Mesenchymal stem cell (in vitro differentiated cells and primary cell): Measurements from ENCODE around the gene CPLX3.
"Not testable (repeated sequence)": the region's sequence is repeated elsewhere in the genome, so short reads cannot be mapped to it uniquely, and the experiment has no call there.

ENCODE experiments used
- DNase-seq: peaks from one replicate; pipeline ENCODE4 v3.0.0-alpha.2; 2013
- H2AFZ ChIP-seq: one replicate; pipeline ENCODE4 v1.6.1; 2013; ENCODE audit warnings: low read depth, mild to moderate bottlenecking, control low read depth, inconsistent platforms, low read length, moderate library complexity
- H2AK5ac ChIP-seq: 2 replicates; pipeline ENCODE4 v1.6.1; 2013; ENCODE audit warnings: low read length, moderate library complexity, mild to moderate bottlenecking, inconsistent platforms; ENCODE audit not compliant: severe bottlenecking
- H2BK120ac ChIP-seq: one replicate; pipeline ENCODE4 v1.6.1; 2013; ENCODE audit warnings: low read depth, mild to moderate bottlenecking, inconsistent platforms, low read length, moderate library complexity
- H2BK12ac ChIP-seq, 2 experiments: one replicate each; pipeline ENCODE4 v1.6.1; 2013; ENCODE audit warnings: inconsistent platforms in 2 of 2, low read length in 2 of 2, mild to moderate bottlenecking in 2 of 2, moderate library complexity in 2 of 2, control low read depth in 1 of 2
- H2BK15ac ChIP-seq: one replicate; pipeline ENCODE4 v1.6.1; 2013; ENCODE audit warnings: mild to moderate bottlenecking, low read depth, inconsistent platforms; ENCODE audit not compliant: poor library complexity, severe bottlenecking
- H2BK5ac ChIP-seq: 2 replicates; pipeline ENCODE4 v1.6.1; 2013; ENCODE audit warnings: low read depth, mild to moderate bottlenecking, low read length, control low read depth, inconsistent platforms; ENCODE audit not compliant: poor library complexity, severe bottlenecking
- H3K14ac ChIP-seq, 2 experiments: one replicate each; pipeline ENCODE4 v1.6.1; 2013; ENCODE audit warnings: inconsistent platforms in 2 of 2, low read length in 2 of 2, control low read depth in 1 of 2, mild to moderate bottlenecking in 1 of 2, moderate library complexity in 1 of 2
- H3K18ac ChIP-seq, 2 experiments: one replicate each; pipeline ENCODE4 v1.6.1; 2013; ENCODE audit warnings: inconsistent platforms in 2 of 2, low read length in 2 of 2, control low read depth in 1 of 2, low read depth in 1 of 2, mild to moderate bottlenecking in 1 of 2
- H3K23ac ChIP-seq, 2 experiments: one replicate each; pipeline ENCODE4 v1.6.1; 2013; ENCODE audit warnings: inconsistent platforms in 2 of 2, low read length in 2 of 2, mild to moderate bottlenecking in 2 of 2, moderate library complexity in 2 of 2, control low read depth in 1 of 2
- H3K27ac ChIP-seq: 2 replicates; pipeline ENCODE4 v1.5.1; 2013; ENCODE audit warnings: mild to moderate bottlenecking, moderate library complexity, low read length, control low read depth, inconsistent platforms; ENCODE audit not compliant: poor library complexity, severe bottlenecking
- H3K27me3 ChIP-seq, 2 experiments: 2 replicates each; pipeline versions ENCODE4 v1.6.1 to v1.7.0; 2013; ENCODE audit warnings: low read length in 2 of 2, mild to moderate bottlenecking in 2 of 2, moderate library complexity in 2 of 2, control low read depth in 1 of 2, inconsistent platforms in 1 of 2; ENCODE audit not compliant: control insufficient read depth in 1 of 2, insufficient read depth in 1 of 2
- H3K36me3 ChIP-seq, 2 experiments: 2 replicates each; pipeline versions ENCODE4 v1.6.1 to v1.7.0; 2013; ENCODE audit warnings: low read length in 2 of 2, control low read depth in 1 of 2, inconsistent platforms in 1 of 2, low read depth in 1 of 2, mild to moderate bottlenecking in 1 of 2; ENCODE audit not compliant: insufficient read depth in 2 of 2, control insufficient read depth in 1 of 2
- H3K4ac ChIP-seq, 2 experiments: one replicate each; pipeline ENCODE4 v1.6.1; 2013; ENCODE audit warnings: inconsistent platforms in 2 of 2, low read length in 2 of 2, mild to moderate bottlenecking in 2 of 2, moderate library complexity in 2 of 2, control low read depth in 1 of 2, low read depth in 1 of 2
- H3K4me1 ChIP-seq: 2 replicates; pipeline ENCODE4 v1.6.1; 2013; ENCODE audit warnings: low read depth, low read length, control low read depth; ENCODE audit not compliant: control insufficient read depth, insufficient read depth
- H3K4me2 ChIP-seq: 2 replicates; pipeline ENCODE4 v1.6.1; 2013; ENCODE audit warnings: low read length, mild to moderate bottlenecking, inconsistent platforms; ENCODE audit not compliant: poor library complexity, severe bottlenecking
- H3K4me3 ChIP-seq, 2 experiments: 2 replicates each; pipeline versions ENCODE4 v1.5.1 to v1.7.0; 2013; ENCODE audit warnings: low read length in 2 of 2, mild to moderate bottlenecking in 2 of 2, control low read depth in 1 of 2, low read depth in 1 of 2; ENCODE audit not compliant: insufficient read depth in 1 of 2
- H3K79me1 ChIP-seq: replicated peaks from 2 replicates; pipeline ENCODE4 v1.6.1; 2013; ENCODE audit warnings: mild to moderate bottlenecking, control low read depth, low read length, inconsistent platforms; ENCODE audit not compliant: poor library complexity, severe bottlenecking
- H3K9ac ChIP-seq: 2 replicates; pipeline ENCODE4 v1.7.0; 2013; ENCODE audit warnings: mild to moderate bottlenecking, low read length, moderate library complexity
- H3K9me3 ChIP-seq: 2 replicates; pipeline ENCODE4 v1.7.0; 2013; ENCODE audit warnings: mild to moderate bottlenecking, low read length; ENCODE audit not compliant: control insufficient read depth
- H4K8ac ChIP-seq: one replicate; pipeline ENCODE4 v1.6.1; 2013; ENCODE audit warnings: inconsistent platforms, mild to moderate bottlenecking, low read length, moderate library complexity
- H4K91ac ChIP-seq: one replicate; pipeline ENCODE4 v1.6.1; 2013; ENCODE audit warnings: mild to moderate bottlenecking, low read length, inconsistent platforms
- WGBS: methylation state at CpG from one replicate; pipeline ENCODE4 v1.1.7; 2013; ENCODE audit warnings: mixed read lengths; 5-methylcytosine and 5-hydroxymethylcytosine counted together

The CPLX3 gene

DNA sequence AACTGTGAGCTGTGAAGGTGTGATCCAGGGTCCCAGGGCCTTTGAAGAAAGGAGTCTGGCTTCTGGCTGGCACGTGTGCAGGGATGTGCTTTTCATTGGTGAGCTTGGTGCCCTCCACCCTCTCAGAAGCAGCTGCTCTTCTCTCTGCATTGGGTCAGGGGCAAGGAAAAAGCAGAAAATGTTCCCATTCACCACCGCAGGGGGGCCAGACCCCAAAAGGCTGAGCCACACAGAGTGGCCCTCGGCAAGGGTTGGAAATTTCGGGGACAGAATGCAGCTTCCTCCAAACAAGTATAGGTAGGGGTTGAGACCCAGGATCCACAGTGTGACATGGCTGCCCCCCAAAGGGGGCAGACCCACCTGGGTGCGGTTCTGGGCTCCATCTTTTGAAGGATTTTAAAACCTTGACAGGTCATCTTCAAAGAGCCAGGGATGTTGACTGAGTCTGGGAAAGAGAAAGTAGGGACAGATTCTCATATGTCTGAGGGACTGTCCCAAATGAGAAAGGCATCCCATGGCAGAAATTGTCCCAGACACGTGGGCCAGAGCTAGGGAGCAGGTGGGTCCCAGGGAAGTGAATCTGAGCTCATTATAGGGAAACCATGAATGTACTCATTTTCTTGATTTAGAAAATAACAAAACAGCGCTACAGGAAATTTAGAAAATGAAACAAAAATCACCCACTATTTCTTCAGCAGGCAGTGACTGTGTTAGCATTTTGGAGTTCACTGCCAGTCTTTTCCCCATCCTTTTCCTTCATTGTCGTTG lies 41.8 kb upstream of the CPLX3 start:
- Histone ChIP-seq H2BK15ac (no peak overlapping the region), H3K4me3 (peak overlapping the region in 1 of 2 experiments; percentile 24), H3K4ac (no peak overlapping the region), H3K18ac (no peak overlapping the region), H4K91ac (no peak overlapping the region), H3K9me3 (no peaks in the 10 kb centered on the region), H2BK120ac (no peak overlapping the region), H3K14ac (no peak overlapping the region), H3K27me3 (no peaks in the 10 kb centered on the region), H3K79me1 (peaks cover 21% of the 10 kb centered on the region), H3K36me3 (peaks cover 0 to 12% of the 10 kb centered on the region in 2 experiments), H4K8ac (peak overlapping the region; percentile 21), H3K4me2 (no peak overlapping the region), H3K23ac (no peak overlapping the region), H3K9ac (peak overlapping the region; percentile 92), H3K4me1 (peaks cover 76% of the 10 kb centered on the region), H2AFZ (no peak overlapping the region), H2BK12ac (no peak overlapping the region), H2BK5ac (no peak overlapping the region), H3K27ac (no peak overlapping the region), H2AK5ac (no peak overlapping the region)
- WGBS: 92% methylated on average over 8 of the region's 8 CpGs
- DNase-seq: no peak

DNA sequence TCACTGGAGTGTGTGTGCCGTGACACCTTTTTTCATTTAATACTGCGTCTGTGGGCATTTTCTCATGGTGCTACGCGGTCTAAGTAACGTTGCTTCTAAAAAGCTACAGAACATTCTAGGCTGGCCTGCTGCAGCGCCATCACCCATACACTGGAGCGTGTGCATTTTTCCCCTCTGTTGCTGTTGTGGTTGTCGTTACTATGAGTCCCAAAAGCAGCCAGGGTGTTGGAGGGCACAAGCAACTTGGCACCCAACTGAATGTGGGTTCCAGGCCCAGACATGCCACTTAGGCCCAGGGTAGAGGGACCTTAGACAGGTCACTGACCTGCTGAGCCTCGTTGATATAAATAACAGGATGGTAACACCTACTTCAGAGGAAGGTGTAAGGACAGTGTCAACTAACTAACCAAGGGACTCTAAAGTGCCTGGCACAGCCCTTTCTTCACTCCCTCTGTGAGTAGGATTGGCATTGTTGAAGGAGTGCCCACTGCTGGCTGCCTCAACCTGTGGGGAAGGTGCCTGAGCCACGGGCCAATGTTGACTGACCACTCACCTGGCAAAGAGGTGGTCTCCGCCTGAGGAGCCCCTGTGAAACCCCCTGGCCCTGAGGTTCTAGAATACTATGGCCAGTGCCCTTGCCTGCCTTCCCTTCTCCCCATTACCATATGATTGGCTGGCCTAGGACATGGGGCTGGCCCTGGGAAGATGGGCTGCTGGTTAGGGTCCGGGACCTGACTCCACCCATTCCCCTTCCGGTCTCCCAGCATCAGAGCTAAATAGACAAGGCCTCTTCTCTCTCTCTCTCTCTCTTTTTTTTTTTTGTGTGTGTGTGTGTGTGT lies 41.0 kb upstream of the CPLX3 start:
- Histone ChIP-seq H3K4me3 (no peak overlapping the region), H3K18ac (no peak overlapping the region), H2BK5ac (no peak overlapping the region), H4K91ac (peak overlapping the region; percentile 67), H3K4ac (peak overlapping the region in 1 of 2 experiments; percentile 43), H3K4me1 (peaks cover 83% of the 10 kb centered on the region), H2AFZ (no peak overlapping the region), H2BK120ac (no peak overlapping the region), H2BK15ac (no peak overlapping the region), H3K4me2 (no peak overlapping the region), H3K9me3 (no peaks in the 10 kb centered on the region), H3K79me1 (peaks cover 21% of the 10 kb centered on the region), H2BK12ac (peak overlapping the region in 1 of 2 experiments; percentile 57), H3K14ac (peak overlapping the region in 1 of 2 experiments; percentile 50), H3K23ac (peak overlapping the region in 1 of 2 experiments; percentile 85), H3K27me3 (no peaks in the 10 kb centered on the region), H3K27ac (no peak overlapping the region), H2AK5ac (peak overlapping the region; percentile 85), H4K8ac (no peak overlapping the region), H3K9ac (no peak overlapping the region), H3K36me3 (peaks cover 0 to 12% of the 10 kb centered on the region in 2 experiments)
- WGBS: 95% methylated on average over 12 of the region's 13 CpGs
- DNase-seq: no peak

DNA sequence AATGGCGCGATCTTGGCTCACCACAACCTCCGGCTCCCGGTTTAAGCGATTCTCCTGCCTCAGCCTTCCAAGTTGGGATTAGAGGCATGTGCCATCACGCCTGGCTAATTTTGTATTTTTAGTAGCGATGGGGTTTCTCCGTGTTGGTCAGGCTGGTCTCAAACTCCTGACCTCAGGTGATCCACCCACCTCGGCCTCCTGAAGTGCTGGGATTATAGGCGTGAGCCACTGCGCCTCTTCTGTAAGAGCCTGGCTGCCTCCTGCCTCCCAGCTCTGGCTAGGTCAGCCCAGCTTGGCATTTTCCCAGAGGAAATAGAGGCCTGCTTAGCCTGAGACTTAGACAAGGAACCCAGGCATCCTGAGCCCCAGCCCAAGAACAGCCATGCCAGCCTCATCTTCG lies 40.3 kb upstream of the CPLX3 start:
- not testable (repeated sequence) for H3K4me2 ChIP-seq, H3K4ac ChIP-seq, H2BK120ac ChIP-seq, H3K4me3 ChIP-seq, DNase-seq, H3K9me3 ChIP-seq, H3K27me3 ChIP-seq, H2BK5ac ChIP-seq, H2AFZ ChIP-seq, H3K27ac ChIP-seq, H3K9ac ChIP-seq, H4K8ac ChIP-seq, H2BK15ac ChIP-seq, H3K14ac ChIP-seq, H2AK5ac ChIP-seq, H3K18ac ChIP-seq, H3K23ac ChIP-seq, H4K91ac ChIP-seq, H2BK12ac ChIP-seq
- WGBS: 97% methylated on average over 12 of the region's 12 CpGs
- Histone ChIP-seq H3K36me3 (peaks cover 0 to 12% of the 10 kb centered on the region in 2 experiments), H3K79me1 (peaks cover 21% of the 10 kb centered on the region), H3K4me1 (peaks cover 80% of the 10 kb centered on the region)

DNA sequence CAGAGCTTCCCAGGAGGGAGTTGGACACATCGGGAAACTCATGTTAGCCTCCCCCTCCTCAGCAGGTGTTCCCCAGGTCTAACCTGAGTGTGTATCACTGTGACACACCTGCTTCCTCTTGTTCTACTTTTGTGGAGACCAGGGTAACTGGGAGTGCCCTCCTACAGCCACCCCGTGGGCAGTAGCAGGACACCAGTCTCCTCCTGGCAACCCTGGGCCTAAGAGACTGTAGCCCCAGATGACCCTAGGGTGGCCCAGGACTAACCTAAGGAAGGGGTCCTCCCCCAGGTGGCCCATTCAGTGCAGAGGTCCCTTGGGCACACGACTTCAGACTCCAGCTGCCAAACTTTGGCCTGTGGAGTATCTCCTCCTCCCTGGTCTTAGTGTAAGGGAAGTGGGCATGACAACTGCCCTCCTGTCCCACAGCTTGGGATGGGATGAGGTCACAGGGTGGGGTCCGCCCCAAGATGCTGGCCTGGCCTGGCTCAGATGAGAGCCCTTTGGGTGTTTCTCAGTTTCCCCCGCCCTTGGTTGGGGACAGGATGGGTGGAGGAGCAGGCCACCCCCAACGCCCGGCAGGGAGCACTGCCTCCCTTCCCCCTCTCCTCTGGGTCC lies 39.8 kb upstream of the CPLX3 start:
- H3K79me1 ChIP-seq: peaks cover 20% of the 10 kb centered on the region
- no peak for DNase-seq

More for the DNA sequence above, 39.8 kb upstream of the CPLX3 start:
- Histone ChIP-seq H2BK5ac (no peak overlapping the region), H3K36me3 (peaks cover 0 to 12% of the 10 kb centered on the region in 2 experiments), H4K91ac (no peak overlapping the region), H3K9me3 (no peaks in the 10 kb centered on the region), H2AK5ac (peak overlapping the region; percentile 1), H3K27me3 (no peaks in the 10 kb centered on the region), H4K8ac (no peak overlapping the region), H3K4me2 (no peak overlapping the region), H2AFZ (no peak overlapping the region), H3K9ac (peak overlapping the region; percentile 29), H3K4me1 (peaks cover 76% of the 10 kb centered on the region), H2BK12ac (no peak overlapping the region), H2BK120ac (no peak overlapping the region), H3K14ac (no peak overlapping the region), H3K18ac (no peak overlapping the region), H3K23ac (no peak overlapping the region), H3K27ac (no peak overlapping the region), H3K4ac (no peak overlapping the region), H3K4me3 (no peak overlapping the region), H2BK15ac (peak overlapping the region; percentile 34)
- WGBS: 91% methylated on average over 4 of the region's 7 CpGs
